Measurements from ENCODE around the gene GSK3A. TPM values are rescaled to one million over a fixed set of nuclear protein-coding genes. Genes with fewer than 3 reads are reported as not detected.

Gene GSK3A
- total RNA-seq, 4 donors from 2014 or later = 19.1 to 32.6 (median 24.6) TPM

- no peaks in the 10 kb centered on the region for H3K27me3 ChIP-seq
- intact Hi-C loops (cut with DNase I) = no loop called here
- TF ChIP-seq CTCF (IDR thresholded peaks at IDR 0.05) (no peak), POLR2A (IDR thresholded peaks at IDR 0.05) (no peak)
- H3K9me3 ChIP-seq = no peaks in the 10 kb centered on the region
- no peak for DNase-seq
- H3K27ac ChIP-seq = no peak overlapping the region
- H3K36me3 ChIP-seq = peaks cover 55 to 57% of the 10 kb centered on the region in 2 donors
- H3K4me3 ChIP-seq (replicated peaks in 1 of 3) = no peak overlapping the region
- WGBS, 2 donors = 89 to 100% methylated on average over 1 of the region's 1 CpG
- no peaks in the 10 kb centered on the region for H3K4me1 ChIP-seq
Measured at GRCh38 chr19:42226886-42227285, 15.5 kb downstream of the GSK3A start.

GRCh38 chr19:42225718-42226292 lies 16.6 kb downstream of the GSK3A start:
- WGBS, 2 donors = 96 to 97% methylated on average over 25 to 33 of the region's 33 CpGs
- no peaks in the 10 kb centered on the region for H3K27me3 ChIP-seq
- no peak overlapping the region for H3K27ac ChIP-seq
- no peak for DNase-seq
- no peak overlapping the region for H3K4me3 ChIP-seq (replicated peaks in 1 of 3)
- no peaks in the 10 kb centered on the region for H3K9me3 ChIP-seq
- TF ChIP-seq CTCF (IDR thresholded peaks at IDR 0.05) (no peak), POLR2A (IDR thresholded peaks at IDR 0.05) (no peak)
- peaks cover 46% of the 10 kb centered on the region in 2 donors for H3K36me3 ChIP-seq
- intact Hi-C loops (cut with DNase I) = no loop called here
- H3K4me1 ChIP-seq = peaks cover 4 to 8% of the 10 kb centered on the region in 2 donors

GRCh38 chr19:42224940-42225717 lies 17.3 kb downstream of the GSK3A start:
- no peaks in the 10 kb centered on the region for H3K9me3 ChIP-seq
- TF ChIP-seq POLR2A (IDR thresholded peaks at IDR 0.05) (no peak), CTCF (IDR thresholded peaks at IDR 0.05) (no peak)
- intact Hi-C loops (cut with DNase I) = no loop called here
- H3K27me3 ChIP-seq = no peaks in the 10 kb centered on the region
- no peak for DNase-seq
- no peak overlapping the region for H3K27ac ChIP-seq
- no peak overlapping the region for H3K4me3 ChIP-seq (replicated peaks in 1 of 3)
- H3K4me1 ChIP-seq = peaks cover 7 to 10% of the 10 kb centered on the region in 2 donors
- H3K36me3 ChIP-seq = peaks cover 39% of the 10 kb centered on the region in 2 donors
- WGBS, 2 donors = 93 to 95% methylated on average over 29 to 31 of the region's 37 CpGs

- WGBS, 2 donors = 2% methylated on average over 6 of the region's 6 CpGs
- peak overlapping the region; percentile 33 to 72 (median 43) for H3K4me3 ChIP-seq (replicated peaks in 1 of 3)
- peaks cover 32 to 39% of the 10 kb centered on the region in 2 donors for H3K4me1 ChIP-seq
- TF ChIP-seq CTCF (IDR thresholded peaks at IDR 0.05) (no peak), POLR2A (IDR thresholded peaks at IDR 0.05) (no peak)
- intact Hi-C loops (cut with DNase I) = no loop called here
- H3K27ac ChIP-seq = peak overlapping the region in 1 of 3 donors; percentile 85
- DNase-seq = no peak
- H3K9me3 ChIP-seq = no peaks in the 10 kb centered on the region
- peaks cover 15% of the 10 kb centered on the region in 2 donors for H3K36me3 ChIP-seq
- no peaks in the 10 kb centered on the region for H3K27me3 ChIP-seq
Measured at GRCh38 chr19:42220751-42221097, 21.7 kb downstream of the GSK3A start.
